Ishikawa (cell line): ENCODE data around the gene PKP1.

Experiments
- CEBPB ChIP-seq: IDR thresholded peaks from 2 replicates; pipeline ENCODE4 v1.6.1; 2012
- EGR1 ChIP-seq: IDR thresholded peaks from 2 replicates; pipeline ENCODE4 v1.6.1; 2012
- EP300 ChIP-seq: IDR thresholded peaks from 2 replicates; pipeline ENCODE4 v1.6.1; 2012; ENCODE audit warnings: borderline replicate concordance
- FOXM1 ChIP-seq: IDR thresholded peaks from 2 replicates; pipeline ENCODE4 v1.6.1; 2012; ENCODE audit warnings: low read depth, borderline replicate concordance
- RAD21 ChIP-seq: IDR thresholded peaks from 2 replicates; pipeline ENCODE4 v1.6.1; 2012; ENCODE audit warnings: low read depth
- USF1 ChIP-seq: IDR thresholded peaks from 2 replicates; pipeline ENCODE4 v1.6.1; 2012

- TF ChIP-seq CEBPB (no peak), USF1 (no peak), FOXM1 (no peak), EGR1 (no peak), EP300 (no peak), RAD21 (no peak)
Observed at GRCh38 chr1:201349092-201349491, 65.8 kb downstream of the PKP1 start.
